H9 (cell line): Measurements from ENCODE around the gene OR2Y1. TPM values are rescaled to one million over a fixed set of nuclear protein-coding genes. Genes with fewer than 3 reads are reported as not detected.

Source experiments
- DNase-seq: peaks from one replicate; pipeline ENCODE4 v3.0.0-alpha.2; 2017
- H2AFZ ChIP-seq: one replicate; pipeline ENCODE4 v1.6.1; 2013; ENCODE audit warnings: mild to moderate bottlenecking, low read length, control low read depth, moderate library complexity
- H2AK5ac ChIP-seq: 2 replicates; pipeline ENCODE4 v1.6.1; 2013; ENCODE audit warnings: low read length, control low read depth, mixed read lengths; ENCODE audit not compliant: insufficient read length
- H2BK120ac ChIP-seq: one replicate; pipeline ENCODE4 v1.6.1; 2013; ENCODE audit warnings: low read depth, mild to moderate bottlenecking, low read length, control low read depth, inconsistent platforms; ENCODE audit not compliant: poor library complexity, severe bottlenecking
- H2BK12ac ChIP-seq: 2 replicates; pipeline ENCODE4 v1.6.1; 2013; ENCODE audit warnings: low read length, control low read depth, mixed read lengths, low read depth; ENCODE audit not compliant: insufficient read length
- H2BK15ac ChIP-seq: 2 replicates; pipeline ENCODE4 v1.6.1; 2013; ENCODE audit warnings: low read depth, low read length, control low read depth
- H2BK20ac ChIP-seq: one replicate; pipeline ENCODE4 v1.6.1; 2013; ENCODE audit warnings: low read depth, mild to moderate bottlenecking, low read length, control low read depth, inconsistent platforms; ENCODE audit not compliant: poor library complexity, severe bottlenecking
- H2BK5ac ChIP-seq: 2 replicates; pipeline ENCODE4 v1.6.1; 2013; ENCODE audit warnings: low read length, control low read depth, mixed read lengths; ENCODE audit not compliant: insufficient read length
- H3K14ac ChIP-seq: 2 replicates; pipeline ENCODE4 v1.6.1; 2013; ENCODE audit warnings: low read length, control low read depth; ENCODE audit not compliant: insufficient read depth
- H3K18ac ChIP-seq: 2 replicates; pipeline ENCODE4 v1.6.1; 2013; ENCODE audit warnings: low read depth, mild to moderate bottlenecking, mixed read lengths, low read length, control low read depth; ENCODE audit not compliant: insufficient read length
- H3K23ac ChIP-seq: 2 replicates; pipeline ENCODE4 v1.6.1; 2013; ENCODE audit warnings: low read length, control low read depth, mixed read lengths, low read depth; ENCODE audit not compliant: insufficient read length
- H3K23me2 ChIP-seq: 2 replicates; pipeline ENCODE4 v1.6.1; 2013; ENCODE audit warnings: low read depth, mild to moderate bottlenecking, mixed read lengths, low read length, control low read depth; ENCODE audit not compliant: insufficient read length, poor library complexity, severe bottlenecking
- H3K27ac ChIP-seq: 2 replicates; pipeline ENCODE4 v1.5.1; 2013; ENCODE audit warnings: low read length, control low read depth, mixed read lengths, low read depth; ENCODE audit not compliant: insufficient read length
- H3K27me3 ChIP-seq: 2 replicates; pipeline ENCODE4 v1.6.1; 2013; ENCODE audit warnings: low read length, control low read depth, inconsistent platforms; ENCODE audit not compliant: insufficient read depth
- H3K4ac ChIP-seq: 2 replicates; pipeline ENCODE4 v1.6.1; 2013; ENCODE audit warnings: low read depth, mild to moderate bottlenecking, control low read depth, inconsistent platforms, low read length, moderate library complexity
- H3K4me1 ChIP-seq: 2 replicates; pipeline ENCODE4 v1.6.1; 2013; ENCODE audit warnings: low read length, control low read depth, inconsistent platforms; ENCODE audit not compliant: insufficient read depth
- H3K4me2 ChIP-seq: 2 replicates; pipeline ENCODE4 v1.6.1; 2013; ENCODE audit warnings: low read length, control low read depth, mixed read lengths; ENCODE audit not compliant: insufficient read length, insufficient read depth
- H3K56ac ChIP-seq: 2 replicates; pipeline ENCODE4 v1.6.1; 2013; ENCODE audit warnings: low read depth, mild to moderate bottlenecking, mixed read lengths, low read length, control low read depth; ENCODE audit not compliant: insufficient read length
- H3K79me1 ChIP-seq: 2 replicates; pipeline ENCODE4 v1.6.1; 2013; ENCODE audit warnings: low read depth, mild to moderate bottlenecking, moderate library complexity, low read length, control low read depth, inconsistent platforms; ENCODE audit not compliant: insufficient read depth, poor library complexity, severe bottlenecking
- H3K79me2 ChIP-seq: 2 replicates; pipeline ENCODE4 v1.6.1; 2013; ENCODE audit warnings: low read length, control low read depth, inconsistent platforms; ENCODE audit not compliant: insufficient read depth
- H3K9ac ChIP-seq: 2 replicates; pipeline ENCODE4 v1.6.1; 2013; ENCODE audit warnings: low read length, control low read depth, mixed read lengths; ENCODE audit not compliant: insufficient read length; ENCODE audit errors: extremely low read depth
- H3K9me3 ChIP-seq: one replicate; pipeline ENCODE4 v1.6.1; 2013; ENCODE audit warnings: low read depth, low read length, inconsistent platforms; ENCODE audit not compliant: control insufficient read depth
- H3T11ph ChIP-seq: one replicate; pipeline ENCODE4 v1.6.1; 2013; ENCODE audit warnings: mild to moderate bottlenecking, low read length, control low read depth, inconsistent platforms
- H4K20me1 ChIP-seq: one replicate; pipeline ENCODE4 v1.6.1; 2013; ENCODE audit not compliant: control insufficient read depth, insufficient read length, insufficient read depth
- H4K5ac ChIP-seq: 2 replicates; pipeline ENCODE4 v1.6.1; 2013; ENCODE audit warnings: low read depth, mild to moderate bottlenecking, mixed read lengths, low read length, control low read depth; ENCODE audit not compliant: insufficient read length
- H4K8ac ChIP-seq: replicated peaks from 2 replicates; pipeline ENCODE4 v1.6.1; 2013; ENCODE audit warnings: low read length, control low read depth, mixed read lengths, low read depth; ENCODE audit not compliant: insufficient read length
- H4K91ac ChIP-seq: 2 replicates; pipeline ENCODE4 v1.6.1; 2013; ENCODE audit warnings: low read depth, mild to moderate bottlenecking, moderate library complexity, mixed read lengths, low read length, control low read depth; ENCODE audit not compliant: insufficient read length
- H3K27ac Mint-ChIP-seq, 3 experiments: 2 replicates in 2 of 3; 3 replicates in 1 of 3; pipeline ENCODE4 v1.8.0; 2020 to 2021; ENCODE audit warnings: mixed read lengths in 3 of 3, mild to moderate bottlenecking in 1 of 3, moderate library complexity in 1 of 3
- H3K27me3 Mint-ChIP-seq: 2 replicates; pipeline ENCODE4 v1.8.0; 2021; ENCODE audit warnings: low read depth, mild to moderate bottlenecking, moderate library complexity, mixed read lengths
- H3K36me3 Mint-ChIP-seq, 3 experiments: 2 replicates in 2 of 3; 3 replicates in 1 of 3; pipeline ENCODE4 v1.8.0; 2020 to 2021; ENCODE audit warnings: low read depth in 3 of 3, mixed read lengths in 3 of 3; ENCODE audit not compliant: insufficient read depth in 1 of 3
- H3K4me1 Mint-ChIP-seq, 2 experiments: 2 replicates each; pipeline ENCODE4 v1.8.0; 2020; ENCODE audit warnings: mixed read lengths in 2 of 2
- H3K4me3 Mint-ChIP-seq, 2 experiments: 2 replicates in 1 of 2; 3 replicates in 1 of 2; pipeline ENCODE4 v1.8.0; 2020 to 2021; ENCODE audit warnings: mild to moderate bottlenecking in 2 of 2, mixed read lengths in 2 of 2, moderate library complexity in 1 of 2
- H3K9me3 Mint-ChIP-seq, 2 experiments: 2 replicates in 1 of 2; 3 replicates in 1 of 2; pipeline ENCODE4 v1.8.0; 2020; ENCODE audit warnings: mild to moderate bottlenecking in 2 of 2, mixed read lengths in 2 of 2, moderate library complexity in 1 of 2
- CTCF ChIP-seq: fragments of 200-600 bp; sonication (generic); conservative IDR thresholded peaks from 3 replicates; pipeline ENCODE4 v1.8.0; 2021; ENCODE audit warnings: antibody characterized with exemption, mild to moderate bottlenecking
- WGBS: extraction: QIAGEN DNeasy Blood & Tissue Kit; methylation state at CpG from one replicate; pipeline ENCODE4 v1.1.7; 2013; ENCODE audit warnings: missing lambda C conversion rate, low lambda C conversion rate, mixed read lengths; ENCODE audit not compliant: insufficient read length; ENCODE audit errors: extremely low coverage; 5-methylcytosine and 5-hydroxymethylcytosine counted together
- total RNA-seq: library from RNA; stranded (reverse); gene quantifications from 2 replicates; pipeline ENCODE4 v1.2.1, GENCODE V29; 2021

OR2Y1 gene
- total RNA-seq, 1 experiment from 2014 or later: not detected

GRCh38 chr5:180724944-180725343, 14.9 kb downstream of the OR2Y1 start:
- Histone ChIP-seq H2AFZ (no peak overlapping the region), H2BK12ac (no peak overlapping the region), H3K23me2 (no peaks in the 10 kb centered on the region), H2BK120ac (no peak overlapping the region), H2BK20ac (no peak overlapping the region), H4K8ac (no peak overlapping the region), H3K4me2 (no peak overlapping the region), H3K18ac (no peak overlapping the region), H4K91ac (no peak overlapping the region), H3K79me2 (no peaks in the 10 kb centered on the region), H4K20me1 (no peaks in the 10 kb centered on the region), H2BK15ac (no peak overlapping the region), H3K56ac (no peak overlapping the region), H3K14ac (no peak overlapping the region), H3K9me3 (no peaks in the 10 kb centered on the region), H3K27me3 (no peaks in the 10 kb centered on the region; the same call in 1 of the 2 replicates), H3K9ac (no peak overlapping the region), H3K27ac (no peak overlapping the region), H2BK5ac (no peak overlapping the region), H2AK5ac (no peak overlapping the region), H3K4me1 (no peaks in the 10 kb centered on the region), H4K5ac (no peak overlapping the region), H3T11ph (no peak overlapping the region), H3K4ac (no peak overlapping the region), H3K79me1 (no peaks in the 10 kb centered on the region), H3K23ac (no peak overlapping the region)
- no CpG with 5 or more reads among the region's 8 CpGs for WGBS
- peaks cover 0 to 9% of the 10 kb centered on the region in 2 experiments; a peak in 1 of 5 replicates for H3K9me3 Mint-ChIP-seq
- H3K27me3 Mint-ChIP-seq: no peaks in the 10 kb centered on the region
- no peak for TF ChIP-seq CTCF
- no peak overlapping the region for H3K27ac Mint-ChIP-seq
- H3K4me3 Mint-ChIP-seq: no peak overlapping the region
- no peaks in the 10 kb centered on the region for H3K36me3 Mint-ChIP-seq
- no peak for DNase-seq
- H3K4me1 Mint-ChIP-seq: no peaks in the 10 kb centered on the region
